NOMO-1 (cell line): ENCODE measurements around the gene TMEM120B.
"Not testable (repeated sequence)": the region's sequence is repeated elsewhere in the genome, so short reads cannot be mapped to it uniquely, and the experiment has no call there.

Experiments used
- DNase-seq, 2 experiments: peaks; one replicate each; lab custom pipeline; 2025; ENCODE audit not compliant: unreplicated experiment in 2 of 2; lab: John Stamatoyannopoulos, UW

Gene TMEM120B

DNA sequence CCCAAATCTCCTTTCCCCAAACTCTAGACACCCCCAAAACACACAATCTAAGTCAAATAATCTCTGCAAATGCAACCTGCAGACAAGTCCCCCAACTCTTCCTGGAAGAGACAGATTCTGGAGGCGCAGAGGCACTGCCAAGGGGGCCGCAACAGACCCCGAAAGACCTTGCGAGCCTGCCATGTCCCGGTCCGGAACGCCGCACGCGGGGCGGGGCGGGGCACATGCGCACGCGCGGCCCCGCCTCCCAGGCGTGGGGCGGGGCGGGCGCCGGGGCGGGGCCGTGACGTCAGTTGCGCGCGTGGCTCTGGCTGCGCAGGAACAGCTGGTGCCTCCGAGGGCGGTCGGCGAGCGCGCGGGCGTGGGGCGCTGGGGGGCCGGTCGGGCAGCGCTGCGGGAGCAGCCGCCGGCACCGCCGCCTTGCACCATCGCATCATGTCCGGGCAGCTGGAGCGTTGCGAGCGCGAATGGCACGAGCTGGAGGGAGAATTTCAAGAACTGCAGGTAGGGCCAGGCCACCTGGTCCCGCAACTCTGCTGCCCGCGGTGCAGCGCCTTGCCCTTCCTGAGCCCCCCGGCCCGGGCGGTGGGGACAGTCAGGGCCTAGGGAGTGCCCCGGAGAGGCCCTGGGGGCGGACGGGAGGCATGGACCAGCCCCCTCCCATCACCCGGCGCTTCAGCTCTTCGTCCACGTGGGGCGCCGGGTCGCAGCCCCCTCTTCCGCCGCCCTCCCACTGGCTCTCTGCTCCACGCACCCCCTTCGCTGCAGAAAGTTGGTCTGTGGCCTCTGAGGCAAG, at the start of gene TMEM120B:
TSS of gene TMEM120B (plus strand) at position 292 of the 796 bp plus-strand sequence. CDS start at position 436, 144 bp downstream.
- DNase-seq = peak; percentile 54 to 87

GRCh38 chr12:121663610-121663929, 49.0 kb upstream of the TMEM120B start:
- no peak for DNase-seq

DNA sequence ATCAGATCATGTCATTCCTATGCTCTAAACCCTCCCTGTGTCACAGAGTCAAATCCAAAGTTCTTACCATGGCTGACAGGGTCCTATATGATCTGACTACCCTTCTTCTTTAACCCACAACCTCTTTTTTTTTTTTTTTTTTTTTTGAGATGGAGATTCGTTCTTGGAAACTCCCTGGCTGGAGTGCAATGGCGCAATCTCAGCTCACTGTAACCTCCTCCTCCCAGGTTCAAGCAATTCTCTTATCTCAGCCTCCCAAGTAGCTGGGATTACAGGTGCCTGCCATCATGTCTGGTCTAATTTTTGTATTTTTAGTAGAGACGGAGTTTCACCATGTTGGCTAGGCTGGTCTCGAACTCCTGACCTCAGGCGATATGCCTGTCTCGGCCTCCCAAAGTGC, 45.7 kb upstream of the TMEM120B start:
- DNase-seq = not testable (repeated sequence)

- peak in 1 of 2 experiments; percentile 6 for DNase-seq
Measured at GRCh38 chr12:121668750-121669520, 43.6 kb upstream of the TMEM120B start.

GRCh38 chr12:121669521-121669900, 43.0 kb upstream of the TMEM120B start, which contains the start of gene MORN3:
TSS of gene MORN3 (minus strand) at chr12:121669654. CDS start at chr12:121669483, 171 bp downstream.
- no peak for DNase-seq

DNA sequence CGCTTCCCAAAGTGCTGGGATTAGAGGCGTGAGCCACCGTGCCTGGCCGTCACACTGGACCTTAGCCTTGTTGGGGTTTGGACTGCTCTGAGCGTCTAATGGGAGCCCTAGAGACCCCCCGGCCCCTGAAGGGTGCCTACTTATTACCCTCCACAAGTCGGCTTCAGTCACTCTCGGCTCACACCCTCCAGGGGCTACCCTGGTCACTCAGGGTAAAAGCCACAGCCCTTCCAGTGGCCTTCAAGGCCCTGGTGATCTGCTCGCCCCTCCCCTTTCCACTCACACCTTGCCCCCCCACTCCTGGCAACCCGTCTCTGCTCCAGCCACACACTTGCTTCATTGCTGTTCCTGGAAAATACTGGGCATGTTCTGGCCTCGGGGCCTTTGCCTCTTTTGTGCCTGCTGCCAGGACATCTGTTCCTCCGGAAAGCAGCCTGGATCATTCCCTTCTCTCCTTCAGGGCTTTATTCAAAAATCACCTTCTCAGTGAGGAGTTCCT, 39.5 kb upstream of the TMEM120B start:
- no peak for DNase-seq

- no peak for DNase-seq
Measured at GRCh38 chr12:121676190-121676589, 36.4 kb upstream of the TMEM120B start.

DNA sequence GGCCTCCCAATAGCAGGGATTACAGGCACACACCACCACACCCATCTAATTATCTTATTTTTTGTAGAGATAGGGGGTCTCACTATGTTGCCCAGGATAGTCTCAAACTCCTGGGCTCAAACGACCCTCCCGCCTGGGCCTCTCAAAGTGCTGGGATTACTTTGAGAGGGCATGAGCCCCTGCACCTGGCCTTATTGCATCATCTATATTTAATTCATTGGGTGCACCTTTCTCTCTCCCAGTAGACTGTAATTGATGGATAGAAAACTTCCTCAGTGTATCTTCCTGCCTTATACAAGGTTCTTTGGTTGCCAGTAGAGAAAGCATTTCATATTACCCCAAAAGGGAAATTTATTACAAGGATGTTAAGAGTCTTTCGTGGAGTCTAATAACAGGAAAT, 34.2 kb upstream of the TMEM120B start:
- no peak for DNase-seq

DNA sequence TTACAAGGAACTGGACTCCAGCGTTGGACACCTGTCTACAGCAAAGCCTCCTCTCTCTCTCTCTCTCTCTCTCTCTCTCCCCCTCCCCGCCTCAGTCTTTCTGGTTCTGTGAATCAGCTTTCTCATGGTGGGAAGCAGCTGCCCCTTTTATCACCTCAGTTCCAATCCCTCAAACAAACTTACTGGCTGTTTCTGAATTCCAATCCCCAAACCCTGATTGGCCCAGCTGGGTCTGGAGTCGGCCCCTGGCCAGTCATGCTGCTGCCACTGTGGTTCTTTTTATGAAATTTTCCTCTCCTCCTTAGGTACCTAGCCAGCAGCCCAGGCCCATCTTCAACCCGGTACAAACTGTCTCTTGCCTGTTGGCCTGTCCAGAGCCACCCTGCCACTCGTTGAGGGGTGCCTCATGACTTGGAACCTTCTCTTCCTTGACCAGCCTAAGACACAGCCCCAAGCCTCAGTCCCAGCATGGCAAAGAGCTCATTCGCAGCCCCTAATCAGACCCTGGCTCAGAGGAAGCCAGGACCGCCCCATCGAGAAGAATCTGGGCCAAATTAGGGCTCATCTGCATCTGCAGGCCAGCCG, 33.7 kb upstream of the TMEM120B start:
- no peak for DNase-seq

DNA sequence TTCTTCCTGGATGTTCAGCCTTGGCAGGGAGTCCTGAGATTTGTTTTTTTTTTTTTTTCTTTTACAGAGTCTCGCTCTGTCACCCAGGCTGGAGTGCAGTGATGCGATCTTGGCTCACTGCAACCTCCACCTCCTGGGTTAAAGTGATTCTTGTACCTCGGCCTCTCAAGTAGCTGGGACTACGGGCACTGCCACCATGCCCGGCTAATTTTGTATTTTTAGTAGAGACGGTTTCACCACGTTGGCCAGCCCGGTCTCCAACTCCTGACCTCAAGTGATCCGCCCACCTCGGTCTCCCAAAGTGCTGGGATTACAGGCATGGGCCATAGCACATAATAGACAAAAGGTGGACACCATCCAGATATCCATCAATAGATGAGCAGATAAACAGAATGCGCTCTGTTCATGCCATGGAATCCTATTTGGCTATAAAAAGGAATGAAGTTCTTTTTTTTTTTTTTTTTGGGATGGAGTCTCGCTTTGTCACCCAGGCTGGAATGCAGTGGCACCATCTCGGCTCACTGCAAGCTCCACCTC, 32.8 kb upstream of the TMEM120B start:
- not testable (repeated sequence) for DNase-seq

DNA sequence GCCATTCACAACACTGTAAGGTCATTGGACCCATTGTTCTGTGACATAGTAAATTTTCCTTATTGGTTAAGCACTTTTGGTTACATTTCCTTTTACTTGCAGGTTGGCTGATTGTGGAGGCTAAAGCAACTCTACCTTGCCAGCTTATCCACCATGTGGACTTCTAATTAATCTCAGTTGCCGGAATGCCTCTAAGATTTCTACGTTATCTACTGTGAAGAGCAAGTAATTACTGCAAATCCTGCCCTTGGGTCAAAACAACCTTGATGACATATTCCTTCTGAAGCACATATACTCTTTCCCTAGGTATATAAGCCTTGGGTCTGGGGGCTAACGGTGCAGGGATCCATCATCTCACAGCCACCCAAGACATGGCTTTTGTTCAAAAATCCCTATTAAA, 23.6 kb upstream of the TMEM120B start:
- no peak for DNase-seq

- DNase-seq = no peak
Measured at GRCh38 chr12:121689430-121689829, 23.1 kb upstream of the TMEM120B start.

- DNase-seq = not testable (repeated sequence)
Measured at GRCh38 chr12:121692744-121693143, 19.8 kb upstream of the TMEM120B start.

DNA sequence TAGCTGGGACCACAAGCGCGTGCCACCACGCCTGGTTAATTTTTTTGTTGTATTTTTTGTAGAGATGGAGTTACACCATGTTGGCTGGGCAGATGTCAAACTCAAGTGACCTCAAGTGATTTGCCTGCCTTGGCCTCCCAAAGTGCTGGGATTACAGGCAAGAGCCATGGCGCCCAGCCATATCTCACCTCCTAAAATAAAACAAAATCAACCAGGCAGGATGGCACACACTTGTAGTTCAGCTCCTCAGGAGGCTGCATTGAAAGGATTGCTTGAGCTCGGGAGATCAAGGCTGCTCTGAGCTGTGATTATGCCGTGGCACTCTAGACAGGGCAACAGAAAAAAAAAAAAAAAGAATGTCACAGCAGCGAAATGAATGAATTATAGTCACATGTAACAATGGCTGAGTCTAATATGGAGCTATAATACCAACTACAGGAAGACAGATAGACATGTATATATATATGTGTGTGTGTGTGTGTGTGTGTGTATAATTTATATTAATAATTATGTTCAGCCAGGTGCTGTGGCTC, 19.3 kb upstream of the TMEM120B start:
- DNase-seq = no peak

GRCh38 chr12:121697093-121697698, 15.4 kb upstream of the TMEM120B start:
- DNase-seq = peak; percentile 33 to 53

GRCh38 chr12:121697861-121698260, 14.7 kb upstream of the TMEM120B start:
- DNase-seq = not testable (repeated sequence)

DNA sequence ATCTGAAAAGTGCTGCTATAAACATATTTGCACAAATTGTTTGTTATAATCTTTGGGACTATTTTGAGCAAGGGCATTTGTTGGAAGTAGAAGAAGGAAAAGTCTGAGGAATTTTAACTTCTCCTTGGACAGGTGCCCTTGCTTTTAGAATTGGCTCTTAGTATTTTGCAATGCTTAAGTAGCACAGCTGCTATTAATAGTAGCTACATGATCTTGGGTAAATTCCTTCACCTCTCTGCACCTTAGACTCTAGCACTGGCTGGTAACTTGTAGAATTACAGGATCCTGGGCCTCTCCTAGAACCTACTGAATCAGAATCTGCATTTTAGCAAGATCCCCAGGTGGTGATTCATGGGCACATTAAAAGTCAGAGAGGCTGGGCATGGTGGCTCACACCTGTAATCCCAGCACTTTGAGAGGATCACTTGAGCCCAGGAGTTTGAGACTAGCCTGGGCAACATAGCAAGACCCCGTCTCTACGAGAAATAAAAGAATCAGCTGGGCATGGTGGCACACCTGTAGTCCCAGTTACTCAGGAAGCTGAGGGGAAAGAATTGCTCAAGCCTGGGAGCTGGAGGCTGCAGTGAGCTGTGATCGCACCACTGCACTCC, 10.8 kb upstream of the TMEM120B start:
- no peak for DNase-seq

- DNase-seq = no peak
Measured at GRCh38 chr12:121702944-121703343, 9.6 kb upstream of the TMEM120B start.

- DNase-seq = no peak
Measured at GRCh38 chr12:121705514-121705913, 7.0 kb upstream of the TMEM120B start.
